Measurements from ENCODE around the gene ATP5ME.

Gene ATP5ME

GRCh38 chr4:684623-685327 lies 10.7 kb upstream of the ATP5ME start:
- in situ Hi-C loops (cut with MboI; ENCODE audit: low sequenced_read_pairs): no loop called here

DNA sequence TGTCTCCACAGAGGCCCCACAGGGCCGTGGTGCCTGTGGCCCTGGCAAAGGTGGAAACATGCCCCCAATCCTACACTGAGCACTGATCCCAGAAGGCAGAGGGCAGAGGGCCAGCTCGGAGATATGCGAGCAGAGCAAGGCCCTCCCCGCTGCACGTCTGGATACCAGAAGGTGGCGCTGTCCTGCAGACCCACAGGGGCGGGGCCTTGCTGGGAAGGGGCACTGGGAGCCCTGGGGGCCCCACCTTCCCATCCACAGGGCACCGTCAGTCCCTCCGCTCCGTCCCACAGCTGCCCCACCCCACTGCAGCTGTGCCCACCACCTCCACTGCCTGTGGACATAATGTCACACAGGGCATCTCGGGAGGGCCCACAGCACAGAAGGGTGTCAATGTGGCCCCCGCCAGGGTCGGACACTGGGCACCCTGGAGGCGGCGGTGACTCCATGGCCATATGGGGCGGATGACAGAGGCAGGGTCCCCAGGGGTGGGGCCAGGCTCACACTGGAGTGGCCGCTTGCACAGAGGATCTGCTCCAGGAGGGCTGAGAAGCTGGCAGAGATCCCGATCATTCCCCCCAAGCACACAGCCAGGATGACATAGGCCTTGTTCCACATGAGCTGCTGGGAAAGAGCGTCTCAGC lies 10.0 kb upstream of the ATP5ME start:
- in situ Hi-C loops (cut with MboI; ENCODE audit: low sequenced_read_pairs): no loop called here

GRCh38 chr4:683247-683897 lies 9.3 kb upstream of the ATP5ME start:
- in situ Hi-C loops (cut with MboI; ENCODE audit: low sequenced_read_pairs): no loop called here

DNA sequence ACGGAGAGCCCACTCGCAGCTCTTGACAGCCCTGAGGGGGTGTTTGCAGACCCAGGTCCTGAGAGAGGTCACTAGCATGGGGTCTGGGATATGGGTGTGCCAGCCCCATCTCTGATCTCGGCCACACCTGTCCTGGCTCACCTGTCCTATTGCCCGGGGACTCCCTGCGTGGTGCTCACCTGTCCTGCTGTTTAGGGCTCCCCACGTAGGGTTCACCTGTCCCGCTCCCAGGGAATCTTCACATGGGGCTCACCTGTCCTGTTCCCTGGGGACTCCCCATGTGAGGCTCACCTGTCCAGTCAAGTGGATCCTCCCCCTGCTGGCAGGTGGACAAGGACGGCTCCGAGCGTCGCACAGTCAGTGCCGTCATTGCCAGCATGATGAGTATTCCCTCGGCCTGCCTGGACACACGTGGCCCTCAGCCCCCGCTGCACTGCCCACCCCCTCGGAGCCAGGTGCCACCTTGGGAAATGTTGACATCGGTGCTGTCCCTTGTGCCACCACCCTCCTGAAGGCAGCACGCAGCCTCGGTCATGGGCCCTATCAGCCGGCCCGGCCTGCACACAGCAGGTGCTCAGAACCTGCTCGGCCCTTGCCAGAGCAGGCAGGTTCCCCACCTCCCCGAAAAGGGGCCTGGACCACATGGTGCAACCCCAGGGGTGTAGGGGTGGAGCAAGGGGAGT lies 8.6 kb upstream of the ATP5ME start:
- in situ Hi-C loops (cut with MboI; ENCODE audit: low sequenced_read_pairs): no loop called here

DNA sequence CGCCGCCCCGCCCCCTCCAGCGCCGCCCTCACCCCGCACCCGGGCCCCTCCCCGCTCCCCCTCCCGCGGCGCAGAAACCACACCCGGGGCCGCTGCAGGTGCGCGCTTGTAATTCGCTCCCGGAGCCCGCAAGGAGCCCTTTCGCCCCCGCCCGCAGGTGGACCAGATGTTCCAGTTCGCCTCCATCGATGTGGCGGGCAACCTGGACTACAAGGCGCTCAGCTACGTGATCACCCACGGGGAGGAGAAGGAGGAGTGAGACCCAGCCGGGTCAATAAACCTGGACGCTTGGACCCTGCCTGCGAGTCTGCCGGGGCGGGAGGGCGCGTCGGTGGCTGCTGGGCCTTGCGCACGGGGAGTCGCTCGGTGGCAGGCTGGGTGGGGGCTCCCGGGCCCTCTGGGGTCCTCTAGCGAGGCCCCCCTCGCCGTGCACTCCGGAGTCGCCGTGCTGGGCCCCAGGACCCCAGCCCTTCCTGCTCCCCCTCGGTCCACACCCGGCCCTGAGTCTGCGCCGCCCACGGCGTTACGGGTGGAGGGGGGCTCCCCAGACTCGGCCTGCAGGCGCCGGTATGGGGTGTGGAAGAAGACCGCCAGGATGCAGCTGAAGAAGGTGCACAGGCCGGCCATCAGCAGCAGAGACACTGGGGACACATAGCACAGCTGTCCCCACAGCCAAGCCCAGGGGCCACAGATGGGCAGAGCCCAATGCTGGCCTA lies 7.8 kb upstream of the ATP5ME start:
- in situ Hi-C loops (cut with MboI; ENCODE audit: low sequenced_read_pairs): no loop called here

DNA sequence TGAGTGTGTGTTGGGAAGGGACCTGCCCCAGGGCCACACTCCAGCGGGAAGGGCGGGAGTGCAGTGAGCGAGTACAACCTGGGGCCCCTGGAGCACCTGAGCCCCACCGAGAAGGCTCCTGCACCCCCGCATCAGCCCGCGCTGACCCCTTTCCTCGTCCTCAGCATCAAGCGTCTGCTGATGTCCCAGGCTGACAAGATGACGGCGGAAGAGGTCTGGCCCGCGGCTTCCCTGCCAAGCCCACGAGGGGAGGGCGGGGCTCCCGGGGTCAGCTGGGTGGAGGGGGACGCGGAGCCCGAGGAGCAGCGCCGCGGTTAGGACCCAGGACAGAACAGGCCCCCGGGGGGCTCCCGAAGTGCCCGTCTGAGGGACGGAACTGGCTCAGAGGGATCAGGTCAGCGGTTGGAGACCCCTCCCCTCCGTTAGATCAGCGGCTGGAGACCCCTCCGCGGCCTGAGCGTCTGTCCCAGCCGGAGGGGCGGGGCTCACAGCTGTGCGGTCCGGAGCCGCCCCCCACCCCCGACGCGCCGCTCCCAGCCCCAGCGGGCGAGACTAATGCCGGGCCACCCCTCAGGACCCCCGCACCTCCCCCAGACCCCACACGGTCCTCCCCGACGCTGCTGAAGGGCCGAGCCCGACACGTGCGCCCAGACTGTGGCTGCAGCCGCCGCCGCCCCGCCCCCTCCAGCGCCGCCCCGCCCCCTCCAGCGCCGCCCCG lies 7.0 kb upstream of the ATP5ME start:
- in situ Hi-C loops (cut with MboI; ENCODE audit: low sequenced_read_pairs): no loop called here

GRCh38 chr4:680551-680927 lies 6.5 kb upstream of the ATP5ME start:
- in situ Hi-C loops (cut with MboI; ENCODE audit: low sequenced_read_pairs): no loop called here

- in situ Hi-C loops (cut with MboI; ENCODE audit: low sequenced_read_pairs): no loop called here
Observed at GRCh38 chr4:680091-680490, 6.0 kb upstream of the ATP5ME start.

DNA sequence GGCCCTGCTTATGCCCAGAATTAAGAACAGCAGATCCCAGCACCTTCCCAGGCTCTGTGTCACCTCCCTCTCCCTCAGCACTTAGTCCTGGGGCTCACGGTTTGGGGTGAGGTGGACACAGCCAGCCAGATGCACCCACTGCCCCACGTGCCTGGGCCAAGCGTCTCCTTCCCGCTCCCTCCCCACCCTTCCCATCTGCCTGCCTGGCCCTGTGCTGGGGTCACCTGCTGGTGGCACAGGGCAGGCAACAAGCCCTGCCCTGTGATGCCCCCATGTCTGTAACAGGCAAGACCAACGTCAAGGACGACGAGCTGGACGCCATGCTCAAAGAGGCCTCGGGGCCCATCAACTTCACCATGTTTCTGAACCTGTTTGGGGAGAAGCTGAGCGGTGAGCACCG lies 5.6 kb upstream of the ATP5ME start:
- in situ Hi-C loops (cut with MboI; ENCODE audit: low sequenced_read_pairs): no loop called here

DNA sequence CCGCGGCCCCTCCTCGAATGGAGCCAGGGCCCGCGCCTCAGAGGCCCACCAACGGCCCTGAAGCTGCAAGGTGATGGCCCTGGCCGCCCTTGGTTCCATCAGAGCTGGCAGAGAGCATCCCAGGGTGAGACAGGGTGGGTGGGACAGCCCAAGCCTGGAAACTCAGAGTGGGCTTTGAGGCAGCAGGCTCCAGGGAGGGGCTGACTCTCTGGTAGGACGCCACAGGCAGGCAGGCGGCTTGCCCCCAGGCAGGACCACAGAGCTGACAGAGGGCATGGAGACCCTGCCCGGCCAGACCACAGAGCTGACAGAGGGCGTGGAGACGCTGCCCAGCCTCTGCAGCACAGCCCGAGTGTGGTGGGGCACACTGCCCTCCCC lies 5.0 kb upstream of the ATP5ME start:
- in situ Hi-C loops (cut with MboI; ENCODE audit: low sequenced_read_pairs): no loop called here

GRCh38 chr4:678331-679103 lies 4.4 kb upstream of the ATP5ME start:
- in situ Hi-C loops (cut with MboI; ENCODE audit: low sequenced_read_pairs): no loop called here

- in situ Hi-C loops (cut with MboI; ENCODE audit: low sequenced_read_pairs): no loop called here
Observed at GRCh38 chr4:677431-678293, 3.6 kb upstream of the ATP5ME start.

DNA sequence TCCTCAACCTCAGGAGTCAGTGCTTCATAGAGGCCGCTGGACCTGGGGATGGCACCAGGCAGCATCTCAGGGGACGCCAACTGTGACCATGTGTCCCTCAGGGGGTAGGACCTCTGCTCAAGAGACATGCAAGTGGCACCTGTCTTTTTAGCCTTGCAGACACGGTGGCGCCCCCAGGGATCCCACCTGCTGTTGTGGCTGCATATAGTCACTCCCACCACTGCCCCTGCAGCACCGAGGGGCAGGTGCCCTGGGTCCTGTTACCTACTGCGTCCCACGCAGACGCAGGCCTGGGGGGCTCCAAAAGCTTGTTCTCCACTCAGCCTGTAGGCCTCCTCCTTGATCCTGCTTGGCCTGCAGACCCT lies 2.8 kb upstream of the ATP5ME start:
- in situ Hi-C loops (cut with MboI; ENCODE audit: low sequenced_read_pairs): no loop called here

- in situ Hi-C loops (cut with MboI; ENCODE audit: low sequenced_read_pairs): no loop called here
Observed at GRCh38 chr4:675980-676870, 2.1 kb upstream of the ATP5ME start.

GRCh38 chr4:675036-675882 lies 1.2 kb upstream of the ATP5ME start:
- in situ Hi-C loops (cut with MboI; ENCODE audit: low sequenced_read_pairs): no loop called here

- in situ Hi-C loops (cut with MboI; ENCODE audit: low sequenced_read_pairs): no loop called here
Observed at GRCh38 chr4:673349-674091, 556 bp downstream of the ATP5ME start.

All from HL-60/S4 treated with retinoic acid at 250 ng/mL for 4 days and 3 days (cell line).